ENCODE data around the gene MCF2L2.

DNA sequence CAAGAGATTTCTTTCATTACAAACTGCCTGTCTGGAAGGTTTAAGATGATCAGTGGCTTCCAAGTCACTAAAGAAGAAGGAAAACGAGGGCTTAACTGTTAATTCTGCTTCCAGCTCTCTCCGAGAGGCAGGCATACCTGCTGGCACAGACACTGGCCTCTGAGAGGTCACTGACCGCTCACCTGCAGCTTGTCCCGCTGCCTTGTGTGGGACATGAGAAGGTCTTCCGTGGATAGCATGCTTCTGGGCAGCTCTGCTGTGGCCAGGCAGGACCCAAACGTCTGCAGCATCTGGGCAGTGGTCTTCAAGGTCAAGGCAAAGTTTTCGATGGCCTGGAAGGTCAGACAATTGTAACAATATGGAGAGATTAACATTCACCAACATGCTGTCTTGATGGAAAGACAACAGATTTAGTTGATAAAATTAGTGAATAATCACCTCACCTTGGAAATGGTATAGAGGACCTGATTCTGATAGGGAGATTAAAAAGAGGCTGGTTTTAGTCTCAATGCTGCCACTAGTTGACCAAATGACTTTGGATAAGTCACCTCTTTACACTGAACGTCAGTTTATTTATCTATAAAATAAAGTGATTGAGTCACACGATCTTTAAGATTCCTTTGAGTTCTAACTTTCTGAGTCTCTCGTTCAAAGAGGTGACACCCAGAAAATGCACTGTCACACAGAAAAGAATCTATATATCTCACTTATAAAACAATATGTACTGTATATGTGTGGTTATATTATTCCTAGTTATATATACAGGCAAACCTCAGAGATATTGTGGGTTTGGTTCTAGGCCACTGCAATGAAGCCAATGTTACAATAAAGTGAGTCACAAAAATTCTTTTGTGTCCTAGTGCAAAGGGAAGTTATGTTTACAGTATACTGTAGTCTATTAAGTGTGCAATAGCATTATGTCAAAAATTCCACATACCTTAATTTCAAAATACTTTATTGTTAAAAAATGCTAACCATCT lies 110.2 kb downstream of the MCF2L2 start:
- TF ChIP-seq, protein P1, sequence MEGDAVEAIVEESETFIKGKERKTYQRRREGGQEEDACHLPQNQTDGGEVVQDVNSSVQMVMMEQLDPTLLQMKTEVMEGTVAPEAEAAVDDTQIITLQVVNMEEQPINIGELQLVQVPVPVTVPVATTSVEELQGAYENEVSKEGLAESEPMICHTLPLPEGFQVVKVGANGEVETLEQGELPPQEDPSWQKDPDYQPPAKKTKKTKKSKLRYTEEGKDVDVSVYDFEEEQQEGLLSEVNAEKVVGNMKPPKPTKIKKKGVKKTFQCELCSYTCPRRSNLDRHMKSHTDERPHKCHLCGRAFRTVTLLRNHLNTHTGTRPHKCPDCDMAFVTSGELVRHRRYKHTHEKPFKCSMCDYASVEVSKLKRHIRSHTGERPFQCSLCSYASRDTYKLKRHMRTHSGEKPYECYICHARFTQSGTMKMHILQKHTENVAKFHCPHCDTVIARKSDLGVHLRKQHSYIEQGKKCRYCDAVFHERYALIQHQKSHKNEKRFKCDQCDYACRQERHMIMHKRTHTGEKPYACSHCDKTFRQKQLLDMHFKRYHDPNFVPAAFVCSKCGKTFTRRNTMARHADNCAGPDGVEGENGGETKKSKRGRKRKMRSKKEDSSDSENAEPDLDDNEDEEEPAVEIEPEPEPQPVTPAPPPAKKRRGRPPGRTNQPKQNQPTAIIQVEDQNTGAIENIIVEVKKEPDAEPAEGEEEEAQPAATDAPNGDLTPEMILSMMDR (IDR thresholded peaks at IDR 0.05) = no peak
- no peak for TF ChIP-seq POLR2A (IDR thresholded peaks at IDR 0.05)
